AG20443 (cell line): ENCODE results near the gene CR1.
"Not testable (repeated sequence)": the region's sequence is repeated elsewhere in the genome, so short reads cannot be mapped to it uniquely, and the experiment has no call there.

Experiments
- DNase-seq: peaks from one replicate; pipeline ENCODE4 v3.0.0; 2012; ENCODE audit warnings: low spot score, mixed read lengths

The CR1 gene

DNA sequence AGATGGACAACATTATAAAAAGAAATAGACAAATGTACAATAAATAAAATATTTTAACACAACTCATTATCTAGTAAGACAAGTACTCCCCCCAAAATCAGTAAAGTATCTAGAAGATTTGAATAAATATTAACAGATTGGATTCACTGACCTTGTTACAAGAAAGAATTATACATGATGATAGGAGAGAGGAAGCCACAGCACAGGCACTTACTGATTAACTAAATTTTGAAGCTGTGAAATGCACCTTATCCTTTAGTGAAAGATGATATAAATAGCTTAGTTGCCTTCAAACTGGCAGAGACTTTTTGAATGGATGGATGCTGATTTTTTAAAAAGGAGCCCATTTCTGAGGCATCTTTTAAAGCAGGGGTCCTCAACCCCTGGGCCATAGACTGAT, 8.5 kb downstream of the CR1 start:
- no peak for DNase-seq

DNA sequence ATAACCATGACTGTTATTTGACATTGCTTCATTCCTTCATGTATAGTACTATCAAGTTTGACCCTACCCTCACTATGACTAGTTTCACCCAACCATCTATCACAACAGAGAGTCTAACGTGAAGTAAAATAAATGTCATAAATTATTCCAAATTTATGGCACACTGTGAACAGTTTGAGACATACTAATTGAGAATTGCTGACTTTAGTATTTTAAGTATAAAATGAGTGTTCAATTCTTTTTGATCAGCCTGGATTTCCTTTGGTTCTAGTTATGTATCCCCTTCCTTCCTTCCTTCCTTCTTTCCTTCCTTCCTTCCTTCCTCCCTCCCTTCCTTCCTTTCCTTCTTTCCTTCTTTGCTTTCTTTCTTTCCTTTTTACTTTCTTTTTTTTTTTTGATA, 14.5 kb downstream of the CR1 start:
- no peak for DNase-seq

DNA sequence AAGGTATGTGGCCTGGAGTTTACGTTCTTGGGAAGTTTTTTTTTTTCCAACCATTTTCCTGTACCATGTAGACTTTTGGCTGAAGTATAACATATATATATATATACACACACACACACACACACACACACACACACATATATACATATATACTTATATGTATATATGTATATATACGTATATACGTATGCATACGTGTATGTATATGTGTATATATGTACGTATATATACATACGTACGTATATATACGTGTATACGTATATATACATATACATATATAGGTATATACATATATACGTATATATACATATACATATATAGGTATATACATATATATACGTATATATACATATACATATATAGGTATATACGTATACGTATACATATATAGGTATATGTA, 18.9 kb downstream of the CR1 start:
- no peak for DNase-seq

DNA sequence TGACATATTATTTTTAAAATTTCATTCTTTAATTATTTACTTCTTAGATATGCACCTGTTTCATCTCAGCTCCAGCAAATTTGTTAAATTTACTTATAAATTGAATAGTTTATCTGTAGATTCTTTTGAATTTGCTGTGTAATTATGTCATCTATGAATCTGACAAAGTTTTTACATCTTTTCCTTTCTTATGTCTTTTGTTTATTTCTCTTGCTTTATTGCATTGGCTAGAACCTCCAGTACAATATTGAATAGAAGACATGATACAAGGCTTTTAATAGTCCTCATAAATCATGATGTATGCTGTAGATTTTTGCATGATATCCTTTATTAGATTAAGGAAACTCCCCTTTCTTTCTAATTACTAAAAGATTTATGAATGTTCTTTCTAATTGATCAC, 20.8 kb downstream of the CR1 start:
- DNase-seq, result no peak

DNA sequence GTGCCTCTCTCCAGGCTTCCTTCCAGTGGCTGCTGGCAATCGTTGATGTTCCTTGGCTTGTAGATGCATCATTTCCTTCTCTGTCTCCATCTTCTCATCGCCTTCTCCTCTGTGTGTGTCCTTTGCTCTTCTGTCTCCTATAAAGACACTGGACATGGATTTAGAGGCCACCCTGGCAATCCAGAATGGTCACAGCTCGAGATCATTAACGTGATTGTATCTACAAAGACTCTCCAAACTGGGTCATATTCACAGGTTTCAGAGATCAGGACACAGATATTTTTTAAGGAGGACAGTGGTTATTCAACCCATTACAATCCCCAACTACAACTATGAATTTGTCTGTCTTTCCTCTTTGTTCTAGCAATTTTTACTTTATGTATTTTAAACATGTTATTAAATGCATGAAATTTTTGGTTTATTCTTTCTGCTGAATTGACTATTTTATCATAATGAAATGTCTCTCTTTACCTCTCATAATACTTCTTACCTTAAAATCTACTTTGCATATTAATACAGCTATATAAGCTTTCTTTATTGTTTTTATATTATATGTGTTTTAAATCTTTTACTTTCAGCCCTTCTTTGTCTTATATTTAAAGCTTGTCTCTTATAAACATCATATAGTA, 22.8 kb downstream of the CR1 start:
- DNase-seq, result no peak

DNA sequence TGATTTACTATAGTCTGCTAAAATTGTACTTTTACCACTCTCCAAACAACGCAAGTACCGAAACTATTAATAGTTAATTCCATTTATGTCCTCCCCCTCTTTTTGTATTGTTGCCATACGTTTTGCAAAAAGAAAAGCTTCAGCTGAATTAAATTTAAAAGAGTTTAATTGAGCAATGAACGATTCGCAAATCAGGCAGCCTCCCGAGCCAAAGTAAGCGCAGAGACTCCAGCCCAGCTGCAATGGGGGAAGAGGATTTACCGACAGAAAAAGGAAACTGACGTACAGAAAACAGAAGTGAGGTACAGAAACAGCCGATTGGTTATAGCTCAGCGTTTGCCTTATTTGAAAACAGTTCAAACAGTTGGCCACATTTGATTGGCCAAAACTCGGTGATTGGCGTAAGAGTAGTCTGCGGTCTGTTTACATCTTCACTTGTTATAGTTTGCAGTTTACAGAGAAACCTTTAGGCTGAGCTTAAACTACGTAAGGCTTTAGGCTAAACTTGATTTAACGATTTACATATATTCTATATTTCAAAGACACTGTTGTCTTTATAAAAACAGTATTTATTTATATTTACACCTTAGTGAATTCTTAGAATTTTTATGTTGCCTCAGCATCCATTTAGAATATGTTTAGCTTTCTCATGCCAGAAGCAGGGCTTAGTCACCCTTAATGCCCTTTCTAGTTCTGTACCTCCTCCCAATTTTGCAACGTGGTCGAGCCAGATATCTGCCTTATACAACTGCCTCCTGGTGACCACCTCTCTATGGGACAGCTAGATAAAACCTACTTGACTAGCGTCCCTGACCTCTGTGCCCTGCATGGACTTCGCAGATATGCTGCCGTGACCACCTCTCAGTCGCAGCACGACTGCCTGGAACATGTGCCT, 23.8 kb downstream of the CR1 start:
- no peak for DNase-seq

DNA sequence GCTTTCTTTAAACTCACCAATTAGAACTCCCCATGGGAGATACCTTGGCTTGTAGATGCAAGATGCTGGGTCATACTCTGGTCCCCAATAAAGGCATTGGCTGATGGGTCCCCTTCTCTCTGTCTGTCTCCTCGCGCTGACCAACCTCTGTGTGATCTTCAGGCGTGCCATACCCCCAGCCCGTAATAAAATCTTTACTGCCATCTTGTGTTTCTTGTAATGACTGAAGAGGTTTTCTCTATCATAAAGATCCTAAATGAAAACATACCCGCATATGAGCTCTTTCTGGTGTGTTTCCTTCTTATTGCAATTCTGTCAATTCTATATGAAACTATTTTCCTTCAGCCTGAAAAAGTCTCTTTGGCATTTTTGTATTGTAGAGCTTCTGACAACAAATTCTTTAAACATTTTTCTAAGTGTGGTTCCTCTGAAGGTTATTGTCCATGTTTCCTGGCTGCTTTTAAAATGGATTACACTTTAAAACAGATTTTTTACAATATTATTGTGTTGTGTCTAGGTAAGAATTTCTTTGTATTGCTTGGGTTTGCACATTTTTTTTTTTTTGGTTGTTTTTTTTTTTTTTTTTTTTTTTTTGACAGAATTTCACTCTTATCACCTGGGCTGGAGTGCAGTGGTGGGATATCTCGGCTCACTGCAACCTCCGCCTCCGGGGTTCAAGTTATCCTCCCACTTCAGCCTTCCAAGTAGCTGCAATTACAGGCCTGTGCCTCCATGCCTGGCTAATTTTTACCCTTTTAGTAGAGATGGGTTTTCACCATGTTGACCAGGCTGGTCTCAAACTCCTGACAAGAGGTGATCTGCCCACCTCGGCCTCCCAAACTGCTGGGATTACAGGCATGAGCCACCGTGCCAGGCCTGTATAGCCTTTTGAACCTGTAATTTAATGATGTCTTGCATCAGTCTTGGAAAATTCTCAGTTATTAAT, 24.7 kb downstream of the CR1 start:
- not testable (repeated sequence) for DNase-seq

DNA sequence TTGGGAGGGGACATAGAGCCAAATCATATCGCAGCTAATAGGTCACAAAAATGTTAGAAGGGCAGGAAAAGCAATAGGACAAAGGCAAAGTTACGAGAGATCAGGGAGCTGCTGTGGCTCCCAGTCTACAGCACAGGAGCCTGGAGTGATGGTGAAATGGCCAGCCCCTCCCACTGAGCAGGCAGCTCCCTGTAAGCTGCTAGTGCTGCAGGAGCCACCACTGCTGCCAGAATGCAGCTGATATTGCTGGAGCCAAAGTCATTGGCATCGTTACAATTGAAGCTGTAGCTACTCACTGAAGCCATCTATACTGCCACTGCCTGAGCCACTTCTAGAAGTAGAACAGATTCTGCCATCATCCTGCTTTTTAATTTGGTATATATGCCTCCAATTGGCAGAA, 29.3 kb downstream of the CR1 start:
- not testable (repeated sequence) for DNase-seq

DNA sequence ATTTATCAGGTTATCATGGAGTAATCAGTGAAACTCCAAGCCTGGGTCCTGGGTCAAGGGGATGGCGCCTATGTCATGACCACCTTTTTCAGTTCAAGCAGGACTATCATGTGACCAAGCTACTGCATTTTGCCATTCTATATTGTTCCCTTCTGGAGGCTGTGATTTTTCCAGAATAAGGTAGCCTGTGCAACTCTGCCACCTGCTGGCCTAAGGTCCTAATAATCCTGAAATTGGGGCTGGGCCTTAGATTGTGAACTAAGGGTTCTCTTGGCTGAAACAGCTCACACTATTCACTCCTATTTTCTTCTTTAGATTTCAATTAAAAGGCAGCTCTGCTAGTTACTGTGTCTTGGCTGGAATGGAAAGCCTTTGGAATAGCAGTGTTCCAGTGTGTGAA, 32.4 kb downstream of the CR1 start:
- DNase-seq, result not testable (repeated sequence)

DNA sequence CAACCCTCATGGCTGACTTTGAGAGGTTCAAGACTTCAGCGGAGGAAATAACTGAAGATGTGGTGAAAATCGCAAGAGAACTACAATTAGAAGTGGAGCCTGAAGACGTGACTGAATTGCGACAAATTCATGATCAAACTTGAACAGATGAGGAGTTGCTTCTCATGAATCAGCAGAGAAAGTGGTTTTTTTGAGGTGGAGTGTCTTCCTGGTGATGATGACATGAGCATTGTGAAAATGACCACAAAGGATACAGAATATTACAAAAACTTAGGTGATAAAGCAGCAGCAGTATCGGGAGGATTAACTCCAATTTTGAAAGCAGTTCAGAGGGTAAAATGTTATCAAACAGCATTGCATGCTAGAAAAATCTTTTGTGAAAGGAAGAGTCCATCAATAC, 40.3 kb downstream of the CR1 start:
- not testable (repeated sequence) for DNase-seq

DNA sequence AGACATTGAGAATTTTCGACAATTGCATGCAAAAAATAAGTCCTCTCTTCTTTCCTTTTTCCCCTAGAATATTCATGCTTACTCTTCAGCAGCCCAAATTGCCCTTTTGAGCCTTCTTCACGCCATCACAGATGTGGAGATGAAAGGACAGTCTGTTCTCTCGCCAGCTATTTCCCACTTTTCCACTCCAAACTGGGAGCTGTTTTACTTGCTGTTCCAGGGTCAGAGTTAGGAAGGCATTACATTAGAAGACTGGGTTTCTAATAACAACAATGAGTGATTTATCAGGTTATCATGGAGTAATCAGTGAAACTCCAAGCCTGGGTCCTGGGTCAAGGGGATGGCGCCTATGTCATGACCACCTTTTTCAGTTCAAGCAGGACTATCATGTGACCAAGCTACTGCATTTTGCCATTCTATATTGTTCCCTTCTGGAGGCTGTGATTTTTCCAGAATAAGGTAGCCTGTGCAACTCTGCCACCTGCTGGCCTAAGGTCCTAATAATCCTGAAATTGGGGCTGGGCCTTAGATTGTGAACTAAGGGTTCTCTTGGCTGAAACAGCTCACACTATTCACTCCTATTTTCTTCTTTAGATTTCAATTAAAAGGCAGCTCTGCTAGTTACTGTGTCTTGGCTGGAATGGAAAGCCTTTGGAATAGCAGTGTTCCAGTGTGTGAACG, 50.9 kb downstream of the CR1 start:
- DNase-seq, result not testable (repeated sequence)

DNA sequence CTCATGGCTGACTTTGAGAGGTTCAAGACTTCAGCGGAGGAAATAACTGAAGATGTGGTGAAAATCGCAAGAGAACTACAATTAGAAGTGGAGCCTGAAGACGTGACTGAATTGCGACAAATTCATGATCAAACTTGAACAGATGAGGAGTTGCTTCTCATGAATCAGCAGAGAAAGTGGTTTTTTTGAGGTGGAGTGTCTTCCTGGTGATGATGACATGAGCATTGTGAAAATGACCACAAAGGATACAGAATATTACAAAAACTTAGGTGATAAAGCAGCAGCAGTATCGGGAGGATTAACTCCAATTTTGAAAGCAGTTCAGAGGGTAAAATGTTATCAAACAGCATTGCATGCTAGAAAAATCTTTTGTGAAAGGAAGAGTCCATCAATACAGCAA, 58.9 kb downstream of the CR1 start:
- DNase-seq, result not testable (repeated sequence)

DNA sequence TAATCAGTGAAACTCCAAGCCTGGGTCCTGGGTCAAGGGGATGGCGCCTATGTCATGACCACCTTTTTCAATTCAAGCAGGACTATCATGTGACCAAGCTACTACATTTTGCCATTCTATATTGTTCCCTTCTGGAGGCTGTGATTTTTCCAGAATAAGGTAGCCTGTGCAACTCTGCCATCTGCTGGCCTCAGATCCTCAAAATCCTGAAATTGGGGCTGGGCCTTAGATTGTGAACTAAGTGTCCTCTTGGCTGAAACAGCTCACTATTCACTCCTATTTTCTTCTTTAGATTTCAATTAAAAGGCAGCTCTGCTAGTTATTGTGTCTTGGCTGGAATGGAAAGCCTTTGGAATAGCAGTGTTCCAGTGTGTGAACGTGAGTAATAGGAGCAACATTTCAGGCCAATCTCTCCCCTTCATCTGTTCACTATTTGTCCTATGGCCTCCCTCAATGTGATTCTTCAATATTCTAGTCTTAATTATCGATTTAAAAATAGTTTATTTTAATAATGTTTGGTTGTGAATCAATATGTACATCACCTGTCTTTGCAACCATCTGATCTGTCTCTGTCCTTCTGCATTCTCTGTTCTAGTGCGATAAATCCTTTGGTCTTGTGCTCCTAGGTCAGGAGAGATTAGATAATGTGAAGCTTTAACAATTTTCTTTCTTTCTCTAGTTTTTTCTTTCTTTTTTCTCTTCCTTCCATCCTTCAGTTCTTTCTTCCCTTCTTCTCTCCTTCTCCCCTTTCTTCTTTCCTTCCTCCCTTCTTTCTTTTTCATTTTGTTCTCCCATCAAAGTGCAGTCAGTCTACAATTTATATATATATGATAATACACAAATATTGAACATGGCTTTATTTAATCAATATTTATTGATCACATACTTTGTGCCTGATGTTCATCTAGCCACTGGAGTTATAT, 69.8 kb downstream of the CR1 start:
- DNase-seq, result no peak

DNA sequence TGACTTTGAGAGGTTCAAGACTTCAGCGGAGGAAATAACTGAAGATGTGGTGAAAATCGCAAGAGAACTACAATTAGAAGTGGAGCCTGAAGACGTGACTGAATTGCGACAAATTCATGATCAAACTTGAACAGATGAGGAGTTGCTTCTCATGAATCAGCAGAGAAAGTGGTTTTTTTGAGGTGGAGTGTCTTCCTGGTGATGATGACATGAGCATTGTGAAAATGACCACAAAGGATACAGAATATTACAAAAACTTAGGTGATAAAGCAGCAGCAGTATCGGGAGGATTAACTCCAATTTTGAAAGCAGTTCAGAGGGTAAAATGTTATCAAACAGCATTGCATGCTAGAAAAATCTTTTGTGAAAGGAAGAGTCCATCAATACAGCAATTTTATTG, 76.0 kb downstream of the CR1 start:
- DNase-seq, result not testable (repeated sequence)

DNA sequence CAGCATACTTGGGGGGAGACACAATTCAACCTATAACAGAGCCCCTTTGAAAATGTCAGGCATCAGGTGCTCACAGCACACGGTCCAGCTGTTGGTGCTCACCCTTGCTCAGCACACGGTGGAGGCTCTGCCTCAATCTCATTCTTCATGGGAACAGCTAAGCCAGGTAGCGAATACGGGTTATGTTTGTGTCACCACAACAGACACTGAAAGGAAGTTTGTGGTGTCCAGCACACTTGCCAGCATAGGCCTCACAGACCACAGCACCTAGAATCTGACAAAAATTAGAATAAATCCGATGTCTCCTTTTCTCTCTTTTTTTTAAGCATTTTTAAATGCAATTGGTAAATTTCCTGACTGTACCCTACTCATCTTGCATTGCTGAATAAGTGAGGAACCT, 77.1 kb downstream of the CR1 start:
- not testable (repeated sequence) for DNase-seq

DNA sequence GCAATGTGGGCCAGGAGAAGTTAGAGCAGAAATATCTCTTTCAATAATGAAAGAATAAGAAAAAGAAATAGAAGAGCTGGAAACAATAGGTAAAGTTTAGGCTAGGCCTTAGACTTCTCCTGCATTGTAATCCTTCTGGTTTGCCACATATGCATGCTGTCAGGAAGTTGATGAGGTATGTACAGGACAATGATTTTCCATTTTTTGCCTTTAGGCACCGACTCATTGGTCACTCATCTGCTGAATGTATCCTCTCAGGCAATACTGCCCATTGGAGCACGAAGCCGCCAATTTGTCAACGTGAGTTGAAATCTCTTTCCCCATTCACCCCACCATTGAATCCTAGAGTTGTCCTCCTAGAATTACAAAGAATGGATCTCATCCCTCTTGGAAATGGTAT, 79.4 kb downstream of the CR1 start:
- not testable (repeated sequence) for DNase-seq

DNA sequence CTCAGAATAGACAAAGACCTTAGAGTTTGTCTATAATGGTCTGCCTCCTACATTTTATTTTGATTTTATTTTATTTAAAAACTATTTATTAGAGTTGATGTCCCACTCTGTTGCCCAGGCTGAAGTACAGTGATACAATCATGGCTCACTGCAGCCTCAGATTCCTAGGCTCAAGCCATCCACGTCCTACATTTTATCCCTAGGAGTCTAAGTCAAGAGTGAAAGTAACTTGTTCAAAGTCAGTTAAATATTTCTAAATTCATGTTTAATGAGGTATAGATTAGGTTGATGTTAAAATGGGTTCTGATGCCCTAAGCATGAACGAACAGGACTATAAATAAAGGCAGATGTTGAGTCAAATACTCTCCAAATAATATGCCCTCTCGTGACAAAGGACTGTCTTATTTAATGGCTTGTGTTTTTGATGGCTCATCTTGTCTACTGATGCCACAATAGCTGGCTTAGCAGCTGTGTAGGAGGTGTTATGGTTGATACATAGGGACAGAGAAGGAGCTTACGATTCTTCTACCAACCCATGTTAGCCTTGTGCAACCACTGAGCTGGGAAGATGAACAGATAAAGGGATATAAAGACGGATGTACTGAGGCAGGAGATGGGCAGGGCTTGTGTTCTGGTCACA, 83.0 kb downstream of the CR1 start:
- no peak for DNase-seq

DNA sequence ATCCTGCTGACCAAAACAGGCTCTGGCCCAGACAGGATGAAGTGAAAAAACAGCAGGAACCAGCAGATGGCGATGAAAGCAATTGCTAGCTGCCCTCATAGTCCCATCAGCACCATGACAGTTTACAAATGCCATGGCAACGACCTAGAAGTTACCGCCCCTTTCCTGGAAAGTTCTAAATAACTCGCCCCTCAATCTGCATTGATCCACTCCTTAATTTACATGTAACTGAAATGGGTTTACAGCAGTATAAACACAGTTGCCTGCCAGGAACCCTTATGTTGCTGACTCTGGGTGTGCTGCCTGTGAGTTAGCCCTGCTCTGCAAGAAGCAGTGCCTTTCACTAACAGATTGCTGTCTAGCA, 83.5 kb downstream of the CR1 start:
- peak; percentile 61 for DNase-seq

DNA sequence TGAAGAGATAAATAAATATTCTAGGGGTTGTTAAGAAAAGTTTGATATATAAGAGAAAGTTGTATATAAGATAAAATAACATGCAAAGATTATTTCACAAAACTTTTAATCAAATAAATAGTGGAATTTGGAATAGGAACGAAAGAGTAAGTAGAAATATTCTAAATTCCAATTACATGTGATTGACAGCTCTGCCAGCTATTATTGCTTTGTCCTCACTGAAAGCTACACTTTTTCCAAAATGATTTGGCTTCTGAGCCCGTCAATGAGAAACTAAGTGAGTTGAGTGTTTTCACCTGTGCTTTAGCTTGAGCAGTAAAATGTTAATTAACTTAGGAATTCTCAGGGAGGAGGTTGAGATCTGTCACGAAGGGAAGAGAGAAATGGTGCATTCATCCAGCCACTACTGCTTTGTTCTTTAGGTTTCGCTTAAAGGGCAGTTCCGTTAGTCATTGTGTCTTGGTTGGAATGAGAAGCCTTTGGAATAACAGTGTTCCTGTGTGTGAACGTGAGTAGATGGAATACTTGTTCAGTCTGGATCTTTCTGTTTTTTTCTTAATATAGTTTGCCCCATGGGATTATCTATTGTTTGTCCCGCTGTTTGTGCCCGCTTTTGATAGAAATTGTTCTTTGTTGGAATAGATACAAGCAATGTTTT, 85.7 kb downstream of the CR1 start:
- no peak for DNase-seq

DNA sequence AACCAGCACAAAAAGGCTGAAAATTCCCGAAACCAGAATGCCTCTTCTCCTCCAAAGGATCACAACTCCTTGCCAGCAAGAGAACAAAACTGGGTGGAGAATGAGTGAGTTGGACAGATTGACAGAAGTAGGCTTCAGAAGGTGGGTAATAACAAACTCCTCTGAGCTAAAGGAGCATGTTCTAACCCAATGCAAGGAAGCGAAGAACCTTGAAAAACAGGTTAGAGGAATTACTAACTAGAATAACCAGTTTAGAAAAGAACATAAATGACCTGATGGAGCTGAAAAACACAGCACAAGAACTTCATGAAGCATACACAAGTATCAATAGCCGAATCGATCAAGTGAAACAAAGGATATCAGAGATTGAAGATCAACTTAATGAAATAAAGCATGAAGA, 93.5 kb downstream of the CR1 start:
- not testable (repeated sequence) for DNase-seq
